Activated gamma-delta T cell (primary cell): ENCODE data around the gene GRK5.

Experiments used
- DNase-seq: peaks from one replicate; lab custom pipeline; 2025; lab: John Stamatoyannopoulos, UW

The GRK5 gene

GRCh38 chr10:119405520-119405807, 198.1 kb downstream of the GRK5 start:
- DNase-seq: no peak

DNA sequence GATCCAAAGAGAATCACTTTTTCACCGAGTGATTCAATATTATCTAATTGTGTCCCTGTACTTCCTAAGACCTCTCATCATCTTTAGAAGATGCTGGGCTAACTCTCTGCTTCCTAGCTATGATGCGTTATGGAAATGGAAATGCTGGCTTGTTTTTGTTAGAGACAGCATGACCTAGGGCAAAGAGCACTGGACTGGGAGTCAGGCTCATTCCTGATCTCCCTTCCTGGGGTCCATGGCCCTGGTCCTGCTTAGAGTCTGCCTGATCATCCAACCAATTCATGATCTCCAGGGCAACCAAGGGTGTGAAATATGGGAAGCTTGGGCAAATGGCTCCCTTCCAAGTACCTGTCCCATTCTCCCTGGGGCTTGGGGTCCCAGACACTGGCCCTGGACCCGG, 198.8 kb downstream of the GRK5 start:
- DNase-seq: no peak

DNA sequence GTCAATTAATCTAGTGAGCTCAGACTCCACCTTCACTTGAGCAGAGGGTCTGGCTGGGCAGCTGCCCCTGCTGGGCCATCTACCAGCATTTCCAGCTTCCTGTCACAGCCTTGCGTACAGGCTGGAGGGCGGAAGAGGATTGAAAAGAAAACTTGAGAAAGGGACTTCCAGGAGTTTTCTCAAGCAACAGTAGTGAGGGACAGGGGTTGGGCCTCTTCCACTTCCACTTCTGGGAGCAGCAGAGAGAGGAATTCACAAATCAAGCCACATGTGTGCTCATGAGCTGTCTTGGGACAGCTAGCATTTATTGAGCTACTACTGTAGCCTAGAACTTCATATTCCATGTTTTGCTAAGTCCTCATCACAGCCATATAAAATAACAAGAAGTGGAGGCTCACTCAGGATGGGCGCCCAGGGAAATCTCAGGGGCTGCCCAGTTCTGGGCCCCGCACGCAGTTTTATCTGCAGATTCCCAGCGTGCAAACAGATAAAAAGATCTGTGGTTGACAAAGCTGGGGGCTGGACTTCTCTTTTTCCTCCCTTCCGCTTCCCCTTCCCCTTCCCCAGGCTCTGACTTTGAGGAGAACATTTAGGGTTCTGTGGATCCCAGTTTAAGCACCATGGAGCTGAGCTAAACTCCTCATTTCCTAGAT, 199.4 kb downstream of the GRK5 start:
- DNase-seq: no peak

- no peak for DNase-seq
These were observed 199.9 kb downstream of the GRK5 start for GRCh38 chr10:119407254-119407777.

DNA sequence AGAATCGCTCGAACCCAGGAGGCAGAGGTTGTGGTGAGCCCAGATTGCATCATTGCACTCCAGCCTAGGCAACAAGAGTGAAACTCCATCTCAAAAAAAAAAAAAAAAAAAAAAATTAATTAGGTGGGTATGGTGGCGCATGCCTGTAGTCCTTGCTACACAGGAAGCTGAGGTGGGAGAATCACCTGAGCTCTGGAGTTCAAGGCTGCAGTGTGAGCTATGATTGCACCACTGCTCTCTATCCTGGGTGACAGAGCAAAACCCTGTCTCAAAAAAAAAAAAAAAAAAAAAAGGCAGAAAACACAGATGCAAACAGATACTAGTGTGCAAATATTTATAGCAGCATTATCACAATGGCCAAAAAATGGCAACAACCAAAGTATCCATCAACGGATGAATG, 200.7 kb downstream of the GRK5 start:
- no peak for DNase-seq

DNA sequence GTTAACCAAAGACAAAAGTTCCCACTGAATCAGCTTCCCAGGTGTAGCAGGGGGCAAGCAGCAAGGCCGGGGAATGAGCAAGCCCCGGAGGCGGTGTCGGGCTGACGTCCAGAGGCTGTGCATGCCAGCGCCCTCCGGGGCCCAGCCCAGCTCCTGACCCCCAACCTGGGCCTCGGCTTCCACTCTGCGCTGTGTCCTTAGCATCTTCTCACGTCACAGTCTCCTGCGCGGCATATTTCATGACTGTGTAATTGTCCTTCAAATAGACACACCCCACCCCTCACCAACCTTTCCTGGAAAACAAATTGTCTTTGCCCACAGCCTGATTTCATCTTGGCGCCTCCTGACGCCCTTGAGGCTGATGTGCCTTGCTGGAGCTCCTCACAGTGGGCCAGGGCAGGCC, 201.6 kb downstream of the GRK5 start:
- DNase-seq: no peak

- no peak for DNase-seq
These were observed 202.0 kb downstream of the GRK5 start for GRCh38 chr10:119409385-119409784.

- no peak for DNase-seq
These were observed 202.5 kb downstream of the GRK5 start for GRCh38 chr10:119409906-119410305.

DNA sequence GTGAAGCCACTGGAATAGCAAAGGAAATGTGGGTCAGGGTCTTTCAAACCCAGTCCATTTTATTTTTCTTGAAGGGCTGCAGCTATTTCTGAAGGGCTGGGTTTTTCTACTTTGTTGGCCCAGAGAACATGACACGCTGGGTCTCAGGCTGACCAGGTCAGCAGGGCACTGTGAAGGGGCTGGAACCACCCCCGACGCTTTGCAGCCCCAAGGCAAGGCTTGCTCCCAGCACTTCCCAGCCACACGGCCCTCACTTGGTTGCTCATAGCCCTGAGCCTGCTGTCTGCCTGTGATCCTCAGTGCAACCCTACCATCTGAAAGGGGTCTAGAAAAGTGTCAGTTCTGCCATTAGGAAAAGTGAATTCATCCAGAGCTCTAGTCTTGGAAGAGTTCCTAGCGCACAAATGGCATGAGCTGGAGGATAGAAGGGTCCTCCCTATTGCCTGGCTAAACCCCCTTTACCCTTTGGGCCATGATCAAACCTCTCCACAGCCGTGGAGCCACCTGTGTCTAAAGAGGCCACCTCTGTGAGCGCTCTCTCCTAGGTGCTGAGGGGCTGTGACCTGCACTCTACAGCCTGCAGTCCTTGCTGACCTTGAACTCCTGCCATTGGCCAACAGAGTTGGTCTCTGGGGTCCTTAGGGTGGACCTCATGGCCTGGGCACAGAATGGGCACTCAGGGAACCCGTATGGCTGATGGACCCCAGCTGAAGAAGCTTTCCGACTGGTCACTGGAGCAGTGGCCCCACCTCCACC, 203.2 kb downstream of the GRK5 start:
- DNase-seq: no peak

- DNase-seq: no peak
These were observed 205.1 kb downstream of the GRK5 start for GRCh38 chr10:119412244-119413092.

DNA sequence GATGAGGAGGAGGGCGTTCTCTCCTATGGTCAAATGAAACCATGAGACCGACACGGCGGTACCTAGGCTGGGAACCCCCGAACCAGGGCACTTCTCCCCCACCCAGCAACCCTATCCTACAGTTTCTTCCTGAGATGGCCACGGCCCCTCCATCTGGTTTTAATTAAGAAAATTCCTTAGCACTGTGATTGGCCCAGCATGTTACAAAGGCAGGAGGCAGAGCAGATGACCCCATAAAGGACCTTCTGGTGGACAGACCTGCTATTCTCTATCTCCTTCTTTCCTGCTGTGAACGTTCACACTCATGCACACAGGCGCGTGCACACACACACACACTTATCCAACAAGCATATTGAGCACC, 205.7 kb downstream of the GRK5 start:
- DNase-seq: no peak

DNA sequence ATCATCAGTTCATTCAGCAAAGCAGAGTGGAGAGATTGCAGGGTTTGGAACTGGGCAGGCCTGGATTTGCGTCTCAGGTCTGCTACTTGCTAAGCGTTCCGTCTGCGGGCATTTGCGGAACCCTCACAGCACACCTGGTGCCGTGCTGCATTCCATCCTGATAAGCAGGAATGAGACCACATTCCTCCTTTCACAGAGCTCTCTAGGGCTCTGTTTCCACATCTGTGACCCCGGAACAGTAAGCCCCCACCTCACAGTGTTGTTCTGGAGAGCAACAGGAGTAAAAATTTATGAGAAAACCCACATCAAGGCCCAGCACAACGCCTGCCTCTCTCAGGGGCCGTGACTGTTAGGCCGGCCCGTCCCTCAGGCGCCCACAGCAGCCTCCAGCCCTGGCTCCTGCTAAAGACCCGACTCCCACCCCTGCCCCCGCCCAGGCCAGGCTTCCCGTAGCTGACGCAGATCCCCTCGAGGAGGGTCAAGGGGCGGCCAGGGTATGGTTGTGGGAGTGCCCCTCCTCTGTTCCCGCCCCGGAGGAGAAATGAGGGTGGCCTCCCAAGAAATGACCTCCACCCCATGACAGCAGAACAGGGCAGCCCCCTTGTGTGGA, 206.2 kb downstream of the GRK5 start:
- no peak for DNase-seq

GRCh38 chr10:119414081-119414611, 206.8 kb downstream of the GRK5 start:
- DNase-seq: no peak

DNA sequence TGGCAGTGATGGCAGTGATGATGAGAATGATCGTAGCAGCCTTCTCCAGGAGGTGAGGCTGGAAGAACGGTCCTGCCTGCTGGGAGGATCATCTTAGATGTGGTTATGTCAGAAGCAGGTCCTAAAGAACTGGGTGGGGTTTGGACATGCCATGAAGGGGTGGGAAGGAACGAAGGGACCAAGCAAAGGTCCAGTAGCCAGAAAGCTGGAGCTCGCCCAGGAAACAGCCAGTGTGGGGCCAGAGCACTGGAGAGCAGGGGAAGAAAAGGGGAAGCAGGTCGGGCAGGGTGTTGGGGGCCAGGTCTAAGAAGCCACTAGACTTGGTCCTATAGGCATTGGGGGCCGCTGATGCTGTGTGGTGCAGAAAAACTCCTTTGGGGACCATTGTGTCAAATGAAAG, 207.8 kb downstream of the GRK5 start:
- no peak for DNase-seq

GRCh38 chr10:119415536-119416503, 208.4 kb downstream of the GRK5 start:
- no peak for DNase-seq

- no peak for DNase-seq
These were observed 209.5 kb downstream of the GRK5 start for GRCh38 chr10:119416855-119417254.

- no peak for DNase-seq
These were observed 210.5 kb downstream of the GRK5 start for GRCh38 chr10:119417852-119418251.

- DNase-seq: no peak
These were observed 211.0 kb downstream of the GRK5 start for GRCh38 chr10:119418362-119418761.

- DNase-seq: no peak
These were observed 212.6 kb downstream of the GRK5 start for GRCh38 chr10:119419931-119420330.

- no peak for DNase-seq
These were observed 213.8 kb downstream of the GRK5 start for GRCh38 chr10:119420950-119421875.
